Psoas muscle (tissue), 8 donors: ENCODE data around the gene UAP1L1. TPM values are rescaled to one million over a fixed set of nuclear protein-coding genes. Genes with fewer than 3 reads are reported as not detected.

ENCODE experiments used
- ATAC-seq, 4 donors: fragments of 200-7000 bp; cut with Tn5 transposase; one replicate each; pipeline ENCODE4 v1.9.1; 2020; ENCODE audit warnings: moderate library complexity in 3 of 4, mild to moderate bottlenecking in 2 of 4
- DNase-seq, 2 donors: peaks; one replicate each; pipeline ENCODE4 v3.0.0-alpha.2; 2020
- H3K27ac ChIP-seq: fragments of 200-600 bp; one replicate; pipeline ENCODE4 v1.8.0; 2022
- H3K27me3 ChIP-seq, 3 donors: fragments of 200-600 bp in 1 of 3; one replicate each; pipeline versions ENCODE4 v1.6.1 to v1.8.0; 2013 to 2022; ENCODE audit warnings: low read length in 2 of 3, mild to moderate bottlenecking in 2 of 3, moderate library complexity in 1 of 3; ENCODE audit not compliant: insufficient read depth in 3 of 3
- H3K36me3 ChIP-seq, 2 donors: fragments of 200-600 bp in 1 of 2; one replicate each; pipeline versions ENCODE4 v1.6.1 to v1.8.0; 2013 to 2022; ENCODE audit warnings: low read depth in 1 of 2, mild to moderate bottlenecking in 1 of 2, moderate library complexity in 1 of 2; ENCODE audit not compliant: insufficient read depth in 1 of 2
- H3K4me1 ChIP-seq: fragments of 200-600 bp; one replicate; pipeline ENCODE4 v1.8.0; 2022
- H3K4me3 ChIP-seq: fragments of 200-600 bp; one replicate; pipeline ENCODE4 v1.8.0; 2022; ENCODE audit warnings: mild to moderate bottlenecking
- H3K9me3 ChIP-seq: fragments of 200-600 bp; one replicate; pipeline ENCODE4 v1.8.0; 2022
- WGBS, 3 donors: extraction: QIAGEN DNeasy Blood & Tissue Kit; methylation state at CpG; one replicate each; pipeline versions ENCODE4 v1.1.6 to v1.1.7; 2013; 5-methylcytosine and 5-hydroxymethylcytosine counted together
- intact Hi-C, 2 donors: fragments of 100-400 bp; cut with DNase I; formaldehyde crosslinking; loops; one replicate each; pipeline versions ENCODE4 v1.11.0 to v1.14.2; 2022
- polyA plus RNA-seq, 3 donors: library from polyadenylated mRNA; stranded (reverse); fragments of 200-250 nt; gene quantifications; one replicate each; pipeline ENCODE4 v1.2.3, GENCODE V29; 2013
- total RNA-seq, 4 donors: library from RNA; stranded (reverse); fragmentation: NEBNext Ultra II Directional in 2 of 4; extraction: Animal tissue kit (Norgen Biotek cat#: 25700) in 2 of 4; gene quantifications; one replicate each; pipeline versions ENCODE4 v1.2.1 to v1.2.4, GENCODE V29; 2021 to 2023
- TF ChIP-seq, protein P1 (sequence below): fragments of 200-600 bp; IDR thresholded peaks from one replicate; pipeline ENCODE4 v1.8.0; 2022; ENCODE audit warnings: antibody characterized with exemption
- donor health status: healthy with polysubstance abuse.
- donor health status: DM: no; HTN: no; CAD: no; lungs with moderate emphysema.
- donor health status: Bipolar disorder and iron deficiency.
- donor health status: healthy.
- donor health status: DM: yes; HTN: yes; CAD: no.
- donor health status: DM: no; HTN: no; CAD: no.
- donor health status: DM: no; HTN: no; CAD: no.
- donor health status: DM: yes; HTN: yes; CAD: no.

The UAP1L1 gene
- total and polyA plus RNA-seq, 7 donors, result 1.5 to 4.5 (median 2.4) TPM

DNA sequence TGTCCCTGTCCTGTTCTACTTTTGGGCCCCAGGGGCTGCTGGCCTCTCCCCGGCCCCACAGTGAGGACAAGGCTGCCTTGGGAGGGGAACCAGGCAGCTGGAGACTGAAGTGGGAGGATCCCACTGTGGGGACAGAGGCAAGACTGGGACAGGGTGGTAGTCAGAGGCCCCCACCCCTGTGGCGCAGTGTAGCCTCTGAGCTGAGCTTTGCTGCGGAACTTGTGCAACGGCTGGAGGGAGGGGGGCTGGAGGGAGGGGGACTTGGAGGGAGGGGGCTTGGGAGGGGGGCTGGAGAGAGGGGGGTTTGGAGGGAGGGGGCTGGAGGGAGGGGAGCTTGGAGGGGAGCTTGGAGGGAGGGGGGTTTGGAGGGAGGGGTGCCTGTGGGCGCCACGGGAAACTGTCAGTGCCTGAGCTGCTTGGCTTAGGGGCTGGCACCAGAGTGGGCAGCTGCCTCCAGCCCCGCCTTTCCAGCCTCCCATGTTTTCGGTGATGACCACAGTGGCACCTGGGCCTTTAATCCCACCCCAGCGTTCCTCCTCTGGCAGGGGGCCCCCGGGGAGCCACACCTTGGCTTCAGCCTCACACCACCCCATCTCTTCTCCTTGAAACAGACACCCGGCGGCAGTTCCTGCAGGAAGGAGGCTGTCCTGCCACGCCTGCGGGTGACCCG, 43.1 kb upstream of the UAP1L1 start:
- TF ChIP-seq, protein P1, sequence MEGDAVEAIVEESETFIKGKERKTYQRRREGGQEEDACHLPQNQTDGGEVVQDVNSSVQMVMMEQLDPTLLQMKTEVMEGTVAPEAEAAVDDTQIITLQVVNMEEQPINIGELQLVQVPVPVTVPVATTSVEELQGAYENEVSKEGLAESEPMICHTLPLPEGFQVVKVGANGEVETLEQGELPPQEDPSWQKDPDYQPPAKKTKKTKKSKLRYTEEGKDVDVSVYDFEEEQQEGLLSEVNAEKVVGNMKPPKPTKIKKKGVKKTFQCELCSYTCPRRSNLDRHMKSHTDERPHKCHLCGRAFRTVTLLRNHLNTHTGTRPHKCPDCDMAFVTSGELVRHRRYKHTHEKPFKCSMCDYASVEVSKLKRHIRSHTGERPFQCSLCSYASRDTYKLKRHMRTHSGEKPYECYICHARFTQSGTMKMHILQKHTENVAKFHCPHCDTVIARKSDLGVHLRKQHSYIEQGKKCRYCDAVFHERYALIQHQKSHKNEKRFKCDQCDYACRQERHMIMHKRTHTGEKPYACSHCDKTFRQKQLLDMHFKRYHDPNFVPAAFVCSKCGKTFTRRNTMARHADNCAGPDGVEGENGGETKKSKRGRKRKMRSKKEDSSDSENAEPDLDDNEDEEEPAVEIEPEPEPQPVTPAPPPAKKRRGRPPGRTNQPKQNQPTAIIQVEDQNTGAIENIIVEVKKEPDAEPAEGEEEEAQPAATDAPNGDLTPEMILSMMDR, result no peak
- peak overlapping the region; percentile 28 for H3K4me3 ChIP-seq
- 31 to 34% (median 32%) methylated on average over 14 to 15 of the region's 15 CpGs for WGBS, 3 donors
- peaks cover 0 to 5% of the 10 kb centered on the region in 2 donors for H3K36me3 ChIP-seq
- no peaks in the 10 kb centered on the region for H3K9me3 ChIP-seq
- no peak for ATAC-seq
- peaks cover 0 to 6% (median 0%) of the 10 kb centered on the region in 3 donors for H3K27me3 ChIP-seq
- DNase-seq, result no peak
- intact Hi-C loops, result loop anchor here (2.0 kb wide), 2 partner anchors 85 to 245 kb away; no protein-coding TSS in a partner anchor
- H3K27ac ChIP-seq, result no peak overlapping the region
- H3K4me1 ChIP-seq, result peaks cover 9% of the 10 kb centered on the region

DNA sequence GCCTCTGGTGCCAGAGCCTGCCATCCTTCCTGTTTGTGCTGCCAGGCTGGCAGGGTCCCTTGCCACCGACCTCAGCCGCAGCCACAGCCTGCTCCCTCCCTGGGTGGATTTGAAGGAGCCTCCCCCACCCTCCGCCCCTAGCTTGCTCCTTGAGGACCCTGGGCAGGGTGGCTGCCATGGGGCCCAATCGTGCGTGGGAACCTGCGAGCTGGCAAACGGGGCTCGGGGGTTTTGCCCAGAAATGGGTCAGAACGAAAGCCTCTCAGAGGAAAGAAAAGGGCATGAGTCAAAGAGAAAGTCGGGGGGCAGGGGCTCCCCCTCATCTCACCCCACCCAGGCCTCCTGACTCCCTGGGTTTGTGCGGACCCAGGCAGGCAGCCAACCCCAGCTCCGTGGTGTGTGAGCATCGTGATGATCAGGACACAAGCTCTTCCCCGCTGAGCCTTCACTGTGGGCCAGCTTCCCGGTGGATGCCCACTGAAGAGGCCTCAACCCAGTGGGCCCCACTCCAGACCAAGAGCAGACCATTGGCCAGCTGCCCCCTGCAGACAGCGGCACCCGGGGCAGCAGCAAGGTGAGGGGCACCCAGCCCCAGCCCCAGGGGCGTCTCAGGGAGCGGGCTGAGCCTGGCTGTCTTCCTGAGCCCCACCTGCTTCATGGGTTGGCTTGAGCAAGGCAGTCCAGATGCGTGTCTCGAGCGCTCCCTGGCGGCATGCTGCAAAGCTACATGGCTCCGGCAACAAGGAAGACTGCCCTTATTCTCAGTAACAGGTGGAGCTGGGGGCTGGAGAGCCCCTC, 42.4 kb upstream of the UAP1L1 start:
- H3K9me3 ChIP-seq, result no peaks in the 10 kb centered on the region
- TF ChIP-seq, protein P1, result peak; percentile 88
- no peak overlapping the region for H3K27ac ChIP-seq
- peaks cover 0 to 6% (median 0%) of the 10 kb centered on the region in 3 donors for H3K27me3 ChIP-seq
- DNase-seq, result peak; percentile 78 to 92
- H3K4me1 ChIP-seq, result peaks cover 6% of the 10 kb centered on the region
- H3K4me3 ChIP-seq, result no peak overlapping the region
- intact Hi-C loops, result loop anchor here (1.0 to 2.0 kb wide), 3 partner anchors 86 to 248 kb away; no protein-coding TSS in a partner anchor
- ATAC-seq, result peak; percentile 74 to 94 (median 92)
- 7 to 13% (median 7%) methylated on average over 23 to 24 of the region's 24 CpGs for WGBS, 3 donors
- peaks cover 0 to 12% of the 10 kb centered on the region in 2 donors for H3K36me3 ChIP-seq

DNA sequence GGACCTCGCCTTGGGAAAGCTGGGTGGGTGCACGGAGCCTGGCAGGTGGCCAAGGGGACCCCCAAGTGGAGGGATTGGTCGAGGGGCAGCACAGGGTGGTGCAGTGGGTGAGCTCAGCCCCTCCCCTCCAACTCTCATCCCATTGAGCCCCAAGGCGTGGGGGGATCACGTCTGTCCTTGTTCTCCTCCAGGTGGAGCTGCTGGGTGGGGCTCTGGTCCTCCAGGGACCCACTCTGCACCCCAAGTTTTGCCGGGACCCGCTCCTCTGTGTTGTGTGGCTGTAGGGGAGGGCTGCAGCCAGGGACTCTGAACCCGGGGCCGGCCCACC, 41.8 kb upstream of the UAP1L1 start:
- WGBS, 3 donors, result 16 to 27% (median 25%) methylated on average over 8 to 9 of the region's 9 CpGs
- peaks cover 0 to 6% (median 0%) of the 10 kb centered on the region in 3 donors for H3K27me3 ChIP-seq
- H3K36me3 ChIP-seq, result peaks cover 0 to 12% of the 10 kb centered on the region in 2 donors
- no peak overlapping the region for H3K4me3 ChIP-seq
- intact Hi-C loops, result loop anchor here (1.0 to 2.0 kb wide), 3 partner anchors 87 to 248 kb away; no protein-coding TSS in a partner anchor
- no peak for DNase-seq
- H3K9me3 ChIP-seq, result no peaks in the 10 kb centered on the region
- peaks cover 6% of the 10 kb centered on the region for H3K4me1 ChIP-seq
- ATAC-seq, result peak in 3 of 4 donors; percentile 7 to 31 (median 26)
- no peak overlapping the region for H3K27ac ChIP-seq
- TF ChIP-seq, protein P1, result no peak

DNA sequence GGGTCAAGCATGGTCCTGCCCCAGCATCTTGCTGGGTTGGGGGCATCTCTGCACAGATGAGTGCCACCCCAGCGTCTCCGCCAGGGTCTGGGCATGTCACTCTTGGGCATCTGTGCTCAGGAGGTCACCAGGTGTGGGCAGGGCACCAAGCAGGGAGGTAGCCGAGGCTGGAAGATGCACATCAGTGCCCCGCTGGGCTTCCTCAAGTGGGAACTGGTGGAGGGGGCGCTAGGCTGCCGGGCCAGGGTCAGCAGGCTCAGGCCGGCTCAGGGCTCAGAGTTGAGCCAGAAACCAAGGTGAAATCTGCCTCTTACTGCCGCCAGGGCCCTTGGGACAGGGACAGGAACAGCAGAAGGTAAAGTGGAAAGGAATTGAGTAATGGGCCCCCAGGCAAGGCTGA, 41.4 kb upstream of the UAP1L1 start:
- no peaks in the 10 kb centered on the region for H3K9me3 ChIP-seq
- DNase-seq (no peak), ATAC-seq (no peak)
- H3K27me3 ChIP-seq, result peaks cover 0 to 6% (median 0%) of the 10 kb centered on the region in 3 donors
- H3K4me1 ChIP-seq, result peaks cover 6% of the 10 kb centered on the region
- H3K36me3 ChIP-seq, result peaks cover 0 to 12% of the 10 kb centered on the region in 2 donors
- intact Hi-C loops, result loop anchor here (1.0 to 2.0 kb wide), 3 partner anchors 87 to 249 kb away; no protein-coding TSS in a partner anchor
- 71 to 83% (median 78%) methylated on average over 7 to 8 of the region's 8 CpGs for WGBS, 3 donors
- H3K27ac ChIP-seq, result no peak overlapping the region
- H3K4me3 ChIP-seq, result no peak overlapping the region
- TF ChIP-seq, protein P1, result no peak
